Measurements from ENCODE around the gene RAD23A.

DNA sequence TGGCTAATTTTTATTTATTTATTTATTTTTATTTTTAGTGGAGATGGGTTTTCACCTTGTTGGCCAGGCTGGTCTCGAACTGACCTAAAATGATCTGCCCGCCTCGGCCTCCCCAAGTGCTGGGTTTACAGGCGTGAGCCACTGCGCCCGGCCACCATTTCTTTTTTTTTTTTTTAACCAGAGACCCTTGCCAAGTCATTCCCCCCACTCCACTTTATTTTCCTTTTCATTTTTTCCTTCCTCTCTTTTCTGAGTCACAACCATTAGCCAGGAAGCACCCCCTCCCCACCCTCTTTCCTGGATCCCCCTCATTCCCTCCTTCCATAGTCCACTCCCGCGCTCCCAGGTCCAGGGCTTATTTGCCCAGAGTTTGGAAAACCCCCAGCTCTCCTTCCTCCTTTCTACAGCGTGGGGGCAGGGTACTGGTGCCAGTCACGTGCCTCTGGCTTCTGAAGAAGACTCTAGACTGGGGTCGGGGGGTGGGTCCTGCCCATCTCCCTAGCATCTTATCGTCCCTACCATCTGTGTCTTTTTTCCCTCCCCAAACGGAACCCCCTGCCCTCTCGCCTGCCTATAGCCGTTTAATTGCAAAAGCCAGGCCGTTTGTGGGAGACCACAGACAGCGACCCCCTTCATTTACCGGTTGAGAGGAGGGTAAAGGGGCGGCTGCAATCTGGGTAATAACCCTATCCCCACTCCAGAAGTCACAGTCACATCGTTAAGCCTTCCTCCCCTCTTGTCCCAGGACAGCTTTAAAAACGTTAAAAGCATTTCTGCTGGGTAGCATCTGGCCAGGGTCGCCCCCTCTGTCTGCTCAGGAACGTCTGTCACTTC, 8.4 kb upstream of the RAD23A start:
- TF ChIP-seq, protein P1, sequence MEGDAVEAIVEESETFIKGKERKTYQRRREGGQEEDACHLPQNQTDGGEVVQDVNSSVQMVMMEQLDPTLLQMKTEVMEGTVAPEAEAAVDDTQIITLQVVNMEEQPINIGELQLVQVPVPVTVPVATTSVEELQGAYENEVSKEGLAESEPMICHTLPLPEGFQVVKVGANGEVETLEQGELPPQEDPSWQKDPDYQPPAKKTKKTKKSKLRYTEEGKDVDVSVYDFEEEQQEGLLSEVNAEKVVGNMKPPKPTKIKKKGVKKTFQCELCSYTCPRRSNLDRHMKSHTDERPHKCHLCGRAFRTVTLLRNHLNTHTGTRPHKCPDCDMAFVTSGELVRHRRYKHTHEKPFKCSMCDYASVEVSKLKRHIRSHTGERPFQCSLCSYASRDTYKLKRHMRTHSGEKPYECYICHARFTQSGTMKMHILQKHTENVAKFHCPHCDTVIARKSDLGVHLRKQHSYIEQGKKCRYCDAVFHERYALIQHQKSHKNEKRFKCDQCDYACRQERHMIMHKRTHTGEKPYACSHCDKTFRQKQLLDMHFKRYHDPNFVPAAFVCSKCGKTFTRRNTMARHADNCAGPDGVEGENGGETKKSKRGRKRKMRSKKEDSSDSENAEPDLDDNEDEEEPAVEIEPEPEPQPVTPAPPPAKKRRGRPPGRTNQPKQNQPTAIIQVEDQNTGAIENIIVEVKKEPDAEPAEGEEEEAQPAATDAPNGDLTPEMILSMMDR (conservative IDR thresholded peaks at IDR 0.05 in 1 of 2, IDR thresholded peaks at IDR 0.05 in 1 of 2; ENCODE audit: extremely low read depth in 1 of 2, insufficient read depth in 1 of 2, low read depth in 1 of 2, low read length in 2 of 2), result no peak
- no peak for TF ChIP-seq EZH2 (IDR thresholded peaks at IDR 0.05; ENCODE audit: borderline replicate concordance, low read length)

All from mammary epithelial cell (primary cell).